ENCODE data around the gene GSTO2.

- TF ChIP-seq CTCF (IDR thresholded peaks at IDR 0.05 in 4 of 5, conservative IDR thresholded peaks at IDR 0.05 in 1 of 5) (no peak), POLR2A (IDR thresholded peaks at IDR 0.05) (no peak)
Measured at GRCh38 chr10:104296687-104297436, 27.9 kb downstream of the GSTO2 start.

Data from gastrocnemius medialis (tissue), 4 donors.